ENCODE measurements around the gene CTIF.

DNA sequence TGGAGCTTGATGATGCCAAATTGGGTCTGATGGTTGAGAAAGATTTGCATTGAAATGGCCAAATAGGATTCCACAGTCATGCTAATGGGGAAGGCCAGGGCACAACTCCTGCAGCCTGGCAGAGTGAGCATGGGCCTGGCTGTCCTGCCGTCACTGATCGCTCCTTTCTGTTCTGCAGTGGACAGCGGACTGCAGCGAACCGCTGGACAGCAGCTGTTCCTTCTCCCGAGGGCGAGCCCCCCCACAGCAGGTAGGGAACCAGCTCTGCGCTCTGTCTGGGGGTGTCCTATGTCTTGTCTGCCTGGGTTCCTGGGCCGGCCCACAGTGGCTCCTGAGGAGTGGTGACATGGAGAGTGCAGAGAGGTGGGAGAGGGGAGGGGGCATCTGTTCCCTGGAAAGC, 97.6 kb downstream of the CTIF start:
- TF ChIP-seq, protein P1, sequence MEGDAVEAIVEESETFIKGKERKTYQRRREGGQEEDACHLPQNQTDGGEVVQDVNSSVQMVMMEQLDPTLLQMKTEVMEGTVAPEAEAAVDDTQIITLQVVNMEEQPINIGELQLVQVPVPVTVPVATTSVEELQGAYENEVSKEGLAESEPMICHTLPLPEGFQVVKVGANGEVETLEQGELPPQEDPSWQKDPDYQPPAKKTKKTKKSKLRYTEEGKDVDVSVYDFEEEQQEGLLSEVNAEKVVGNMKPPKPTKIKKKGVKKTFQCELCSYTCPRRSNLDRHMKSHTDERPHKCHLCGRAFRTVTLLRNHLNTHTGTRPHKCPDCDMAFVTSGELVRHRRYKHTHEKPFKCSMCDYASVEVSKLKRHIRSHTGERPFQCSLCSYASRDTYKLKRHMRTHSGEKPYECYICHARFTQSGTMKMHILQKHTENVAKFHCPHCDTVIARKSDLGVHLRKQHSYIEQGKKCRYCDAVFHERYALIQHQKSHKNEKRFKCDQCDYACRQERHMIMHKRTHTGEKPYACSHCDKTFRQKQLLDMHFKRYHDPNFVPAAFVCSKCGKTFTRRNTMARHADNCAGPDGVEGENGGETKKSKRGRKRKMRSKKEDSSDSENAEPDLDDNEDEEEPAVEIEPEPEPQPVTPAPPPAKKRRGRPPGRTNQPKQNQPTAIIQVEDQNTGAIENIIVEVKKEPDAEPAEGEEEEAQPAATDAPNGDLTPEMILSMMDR (conservative IDR thresholded peaks at IDR 0.05; ENCODE audit: low read length): no peak
- no peak for TF ChIP-seq EZH2phosphoT487 (IDR thresholded peaks at IDR 0.05; ENCODE audit: borderline replicate concordance, low read depth, low read length)

Data from OCI-LY7 (cell line).